Endodermal cell (in vitro differentiated cells): ENCODE measurements around the gene DTD1. TPM values are rescaled to one million over a fixed set of nuclear protein-coding genes. Genes with fewer than 3 reads are reported as not detected.

Experiments used
- DNase-seq: peaks from one replicate; pipeline ENCODE4 v3.0.0-alpha.2; 2017
- H3K27ac ChIP-seq: 2 replicates; pipeline ENCODE4 v1.5.1; 2013; ENCODE audit warnings: mild to moderate bottlenecking, low read depth, low read length, moderate library complexity
- H3K27me3 ChIP-seq: 2 replicates; pipeline ENCODE4 v1.6.1; 2013; ENCODE audit warnings: mild to moderate bottlenecking, low read length, moderate library complexity; ENCODE audit not compliant: insufficient read depth, control insufficient read depth, poor library complexity, severe bottlenecking
- H3K36me3 ChIP-seq: 2 replicates; pipeline ENCODE4 v1.7.0; 2013; ENCODE audit warnings: mild to moderate bottlenecking, low read length, moderate library complexity; ENCODE audit not compliant: control insufficient read depth, insufficient read depth
- H3K4me1 ChIP-seq: one replicate; pipeline ENCODE4 v1.7.0; 2013; ENCODE audit warnings: low read length; ENCODE audit not compliant: control insufficient read depth, insufficient read depth
- H3K4me3 ChIP-seq: 2 replicates; pipeline ENCODE4 v1.5.1; 2013; ENCODE audit warnings: mild to moderate bottlenecking, low read length, moderate library complexity
- H3K9ac ChIP-seq: 2 replicates; pipeline ENCODE4 v1.6.1; 2013; ENCODE audit warnings: mild to moderate bottlenecking, low read length, moderate library complexity; ENCODE audit not compliant: poor library complexity, severe bottlenecking; ENCODE audit errors: extremely low read depth
- H3K9me3 ChIP-seq: 2 replicates; pipeline ENCODE4 v1.6.1; 2013; ENCODE audit warnings: mild to moderate bottlenecking, low read length, moderate library complexity; ENCODE audit not compliant: control insufficient read depth
- H3K27ac Mint-ChIP-seq: 2 replicates; pipeline ENCODE4 v1.8.0; 2020; ENCODE audit warnings: mixed read lengths
- H3K27me3 Mint-ChIP-seq: 2 replicates; pipeline ENCODE4 v1.8.0; 2021; ENCODE audit warnings: mild to moderate bottlenecking, mixed read lengths; ENCODE audit not compliant: insufficient read depth
- H3K36me3 Mint-ChIP-seq: 2 replicates; pipeline ENCODE4 v1.8.0; 2020; ENCODE audit warnings: low read depth, mixed read lengths
- H3K4me1 Mint-ChIP-seq: 2 replicates; pipeline ENCODE4 v1.8.0; 2020; ENCODE audit warnings: mixed read lengths
- H3K4me3 Mint-ChIP-seq: 2 replicates; pipeline ENCODE4 v1.8.0; 2020; ENCODE audit warnings: mild to moderate bottlenecking, moderate library complexity, mixed read lengths
- H3K9me3 Mint-ChIP-seq: 2 replicates; pipeline ENCODE4 v1.8.0; 2020; ENCODE audit warnings: mild to moderate bottlenecking, mixed read lengths
- CTCF ChIP-seq: fragments of 200-600 bp; sonication (generic); conservative IDR thresholded peaks from 2 replicates; pipeline ENCODE4 v1.5.0; 2021; ENCODE audit warnings: antibody characterized with exemption, mild to moderate bottlenecking
- WGBS, 2 experiments: methylation state at CpG; one replicate each; pipeline versions ENCODE4 v1.1.5 to v1.1.7; 2013; ENCODE audit warnings: missing lambda C conversion rate in 2 of 2, mixed read lengths in 1 of 2; ENCODE audit not compliant: insufficient coverage in 1 of 2, insufficient read length in 1 of 2; 5-methylcytosine and 5-hydroxymethylcytosine counted together
- total RNA-seq, 2 donors: library from RNA; stranded (reverse); fragmentation: NEBNext Ultra II Directional in 1 of 2; extraction: Animal tissue kit (Norgen Biotek cat#: 25700) in 1 of 2; gene quantifications; 2 replicates in 1 of 2; 3 replicates in 1 of 2; pipeline ENCODE4 v1.2.1, GENCODE V29; 2021

The DTD1 gene
- total RNA-seq, 2 donors from 2014 or later, result 34.2 to 44.0 TPM

GRCh38 chr20:18653736-18654447 is 66.0 kb downstream of the DTD1 start:
- H3K4me1 ChIP-seq, result no peaks in the 10 kb centered on the region
- H3K9me3 ChIP-seq, result no peaks in the 10 kb centered on the region
- Mint-ChIP-seq H3K27ac (no peak overlapping the region), H3K36me3 (peaks cover 2% of the 10 kb centered on the region), H3K9me3 (no peaks in the 10 kb centered on the region), H3K4me1 (peaks cover 2% of the 10 kb centered on the region), H3K4me3 (no peak overlapping the region), H3K27me3 (no peaks in the 10 kb centered on the region)
- no peak for DNase-seq
- H3K4me3 ChIP-seq, result no peak overlapping the region
- H3K27me3 ChIP-seq, result no peaks in the 10 kb centered on the region
- no peak overlapping the region for H3K9ac ChIP-seq
- TF ChIP-seq CTCF, result no peak
- H3K36me3 ChIP-seq, result no peaks in the 10 kb centered on the region
- no CpG with 5 or more reads among the region's 1 CpG for WGBS, 2 experiments
- H3K27ac ChIP-seq, result no peak overlapping the region

- Histone ChIP-seq H3K9me3 (no peaks in the 10 kb centered on the region), H3K9ac (no peak overlapping the region), H3K27ac (no peak overlapping the region), H3K36me3 (no peaks in the 10 kb centered on the region), H3K4me1 (no peaks in the 10 kb centered on the region), H3K27me3 (no peaks in the 10 kb centered on the region), H3K4me3 (no peak overlapping the region)
- H3K4me3 Mint-ChIP-seq, result no peak overlapping the region
- H3K9me3 Mint-ChIP-seq, result no peaks in the 10 kb centered on the region
- DNase-seq, result no peak
- no peak for TF ChIP-seq CTCF
- WGBS, 2 experiments, result 90 to 100% methylated on average over 1 of the region's 1 CpG
- peaks cover 2% of the 10 kb centered on the region for H3K4me1 Mint-ChIP-seq
- H3K27me3 Mint-ChIP-seq, result no peaks in the 10 kb centered on the region
- no peak overlapping the region for H3K27ac Mint-ChIP-seq
- peaks cover 2% of the 10 kb centered on the region for H3K36me3 Mint-ChIP-seq
These were observed 66.6 kb downstream of the DTD1 start for GRCh38 chr20:18654448-18654773.

GRCh38 chr20:18657575-18657974 is 69.7 kb downstream of the DTD1 start:
- H3K4me1 ChIP-seq, result no peaks in the 10 kb centered on the region
- Mint-ChIP-seq H3K9me3 (no peaks in the 10 kb centered on the region), H3K4me1 (no peaks in the 10 kb centered on the region), H3K27me3 (no peaks in the 10 kb centered on the region), H3K4me3 (no peak overlapping the region), H3K27ac (no peak overlapping the region), H3K36me3 (peaks cover 2% of the 10 kb centered on the region)
- no peak overlapping the region for H3K4me3 ChIP-seq
- no peaks in the 10 kb centered on the region for H3K27me3 ChIP-seq
- WGBS, 2 experiments, result 91 to 100% methylated on average over 1 to 4 of the region's 4 CpGs
- DNase-seq, result no peak
- no peaks in the 10 kb centered on the region for H3K9me3 ChIP-seq
- no peak for TF ChIP-seq CTCF
- H3K9ac ChIP-seq, result no peak overlapping the region
- H3K36me3 ChIP-seq, result no peaks in the 10 kb centered on the region
- H3K27ac ChIP-seq, result no peak overlapping the region
